OCI-LY3 (cell line): ENCODE results near the gene SLC26A5.

Experiments
- CTCF ChIP-seq: fragments of 200-600, 300-600 bp; sonication (generic); IDR thresholded peaks from 2 replicates; pipeline ENCODE4 v1.5.1; 2014; ENCODE audit warnings: antibody characterized with exemption, low read length, low read depth
- EZH2phosphoT487 ChIP-seq: fragments of 200-600 bp; shearing (Covaris generic); IDR thresholded peaks from 2 replicates; pipeline ENCODE4 v1.6.1; 2018; ENCODE audit warnings: antibody characterized with exemption, mixed run types, low read depth

- TF ChIP-seq CTCF (no peak), EZH2phosphoT487 (no peak)
These were observed 102.1 kb downstream of the SLC26A5 start for GRCh38 chr7:103343758-103344452.
